MM.1S (cell line): ENCODE data around the gene ALKBH3.

Source experiments
- DNase-seq: peaks from one replicate; pipeline ENCODE4 v3.0.0-alpha.2; 2015
- H2AFZ ChIP-seq: fragments of 300-600 bp; sonication (generic); 2 replicates; pipeline ENCODE4 v1.6.0; 2016; ENCODE audit warnings: antibody characterized with exemption, low read length
- H3F3A ChIP-seq: fragments of 300-600 bp; sonication (generic); 2 replicates; pipeline ENCODE4 v1.6.1; 2016; ENCODE audit warnings: mild to moderate bottlenecking, antibody characterized with exemption, low read length, moderate library complexity, mixed read lengths; ENCODE audit not compliant: insufficient read depth
- H3K27ac ChIP-seq: fragments of 300-600 bp; sonication (generic); 2 replicates; pipeline ENCODE4 v1.5.1; 2016; ENCODE audit warnings: mild to moderate bottlenecking, low read length
- H3K27me3 ChIP-seq: fragments of 300-600 bp; sonication (generic); replicated peaks from 2 replicates; pipeline ENCODE4 v1.6.0; 2016; ENCODE audit warnings: low read length; ENCODE audit not compliant: insufficient read depth
- H3K36me3 ChIP-seq: fragments of 300-600 bp; sonication (generic); replicated peaks from 2 replicates; pipeline ENCODE4 v1.6.1; 2016; ENCODE audit warnings: mild to moderate bottlenecking, low read length, mixed read lengths; ENCODE audit not compliant: insufficient read depth
- H3K4me1 ChIP-seq: fragments of 300-600 bp; sonication (generic); 2 replicates; pipeline ENCODE4 v1.6.1; 2016; ENCODE audit warnings: low read length, mixed read lengths
- H3K4me2 ChIP-seq: fragments of 300-600 bp; sonication (generic); 2 replicates; pipeline ENCODE4 v1.6.0; 2016; ENCODE audit warnings: low read depth, low read length
- H3K4me3 ChIP-seq: fragments of 300-600 bp; sonication (generic); 2 replicates; pipeline ENCODE4 v1.5.1; 2016; ENCODE audit warnings: low read length, mixed read lengths
- H3K79me2 ChIP-seq: fragments of 300-600 bp; sonication (generic); 2 replicates; pipeline ENCODE4 v1.6.1; 2016; ENCODE audit warnings: mixed run types, low read length, mixed read lengths
- H3K9ac ChIP-seq: fragments of 300-600 bp; sonication (generic); 2 replicates; pipeline ENCODE4 v1.6.1; 2016; ENCODE audit warnings: low read length, mixed read lengths
- H3K9me2 ChIP-seq: fragments of 300-600 bp; sonication (generic); replicated peaks from 2 replicates; pipeline ENCODE4 v1.6.1; 2016; ENCODE audit warnings: mild to moderate bottlenecking, low read length, mixed read lengths; ENCODE audit not compliant: insufficient read depth
- H3K9me3 ChIP-seq: fragments of 300-600 bp; sonication (generic); replicated peaks from 2 replicates; pipeline ENCODE4 v1.6.1; 2016; ENCODE audit warnings: mild to moderate bottlenecking, low read length, mixed read lengths; ENCODE audit not compliant: insufficient read depth
- H4K20me1 ChIP-seq: fragments of 300-600 bp; sonication (generic); 2 replicates; pipeline ENCODE4 v1.6.1; 2016; ENCODE audit warnings: mild to moderate bottlenecking, low read length, moderate library complexity, mixed read lengths; ENCODE audit not compliant: insufficient read depth
- EZH2 ChIP-seq: fragments of 300-600 bp; sonication (generic); optimal IDR thresholded peaks from 2 replicates; pipeline ENCODE3; 2017; ENCODE audit warnings: low read depth, mild to moderate bottlenecking, antibody characterized with exemption, low read length, mixed read lengths
- EZH2phosphoT487 ChIP-seq: fragments of 300-600 bp; sonication (generic); IDR thresholded peaks from 2 replicates; pipeline ENCODE4 v1.6.1; 2018; ENCODE audit warnings: antibody characterized with exemption, low read length
- TF ChIP-seq, protein P1 (sequence below): fragments of 300-600 bp; sonication (generic); IDR thresholded peaks from 2 replicates; pipeline ENCODE4 v1.5.1; 2016; ENCODE audit warnings: antibody characterized with exemption, low read length, mixed read lengths

ALKBH3 gene

DNA sequence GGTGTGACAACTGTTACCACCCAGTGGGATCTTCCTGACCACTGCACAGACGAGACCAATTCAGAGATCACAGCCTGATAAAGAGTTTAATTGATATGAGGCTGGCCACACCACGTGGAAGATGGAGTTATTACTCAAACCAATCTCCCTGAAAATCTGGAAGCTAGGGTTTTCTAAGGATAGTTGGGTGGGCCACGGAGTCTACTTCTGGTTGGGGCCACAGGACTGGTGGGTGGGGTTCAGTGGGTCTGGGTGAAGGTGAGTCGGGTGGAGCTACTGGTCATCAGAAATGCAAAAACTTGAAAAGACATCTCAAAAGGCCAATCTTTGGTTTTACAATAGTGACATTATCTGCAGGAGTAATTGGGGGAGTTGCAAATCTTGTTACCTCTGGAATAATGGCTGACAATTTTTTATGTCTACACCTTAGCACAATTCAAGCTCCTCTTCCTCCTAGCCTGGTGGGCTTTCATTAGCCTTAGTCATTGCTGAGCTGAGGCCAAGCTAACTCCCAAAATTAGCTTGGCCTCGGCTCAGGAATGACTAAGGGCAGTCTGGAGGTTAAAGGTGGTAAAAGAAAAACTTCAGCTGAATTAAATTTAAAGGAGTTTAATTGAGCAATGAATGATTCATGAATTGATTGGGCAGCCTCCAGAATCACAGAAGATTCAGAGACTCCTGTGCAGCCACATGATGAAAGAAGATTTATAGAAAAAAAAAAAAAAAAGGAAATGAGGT, 74.9 kb downstream of the ALKBH3 start:
- Histone ChIP-seq H3K4me1 (no peaks in the 10 kb centered on the region), H3K9ac (no peak overlapping the region), H3K27me3 (no peaks in the 10 kb centered on the region), H3K9me2 (no peaks in the 10 kb centered on the region), H3K27ac (no peak overlapping the region), H4K20me1 (no peaks in the 10 kb centered on the region), H3K4me3 (no peak overlapping the region), H3F3A (no peaks in the 10 kb centered on the region), H3K9me3 (no peaks in the 10 kb centered on the region), H3K4me2 (no peak overlapping the region), H3K79me2 (no peaks in the 10 kb centered on the region), H3K36me3 (no peaks in the 10 kb centered on the region), H2AFZ (no peak overlapping the region)
- no peak for TF ChIP-seq EZH2phosphoT487
- TF ChIP-seq, protein P1, sequence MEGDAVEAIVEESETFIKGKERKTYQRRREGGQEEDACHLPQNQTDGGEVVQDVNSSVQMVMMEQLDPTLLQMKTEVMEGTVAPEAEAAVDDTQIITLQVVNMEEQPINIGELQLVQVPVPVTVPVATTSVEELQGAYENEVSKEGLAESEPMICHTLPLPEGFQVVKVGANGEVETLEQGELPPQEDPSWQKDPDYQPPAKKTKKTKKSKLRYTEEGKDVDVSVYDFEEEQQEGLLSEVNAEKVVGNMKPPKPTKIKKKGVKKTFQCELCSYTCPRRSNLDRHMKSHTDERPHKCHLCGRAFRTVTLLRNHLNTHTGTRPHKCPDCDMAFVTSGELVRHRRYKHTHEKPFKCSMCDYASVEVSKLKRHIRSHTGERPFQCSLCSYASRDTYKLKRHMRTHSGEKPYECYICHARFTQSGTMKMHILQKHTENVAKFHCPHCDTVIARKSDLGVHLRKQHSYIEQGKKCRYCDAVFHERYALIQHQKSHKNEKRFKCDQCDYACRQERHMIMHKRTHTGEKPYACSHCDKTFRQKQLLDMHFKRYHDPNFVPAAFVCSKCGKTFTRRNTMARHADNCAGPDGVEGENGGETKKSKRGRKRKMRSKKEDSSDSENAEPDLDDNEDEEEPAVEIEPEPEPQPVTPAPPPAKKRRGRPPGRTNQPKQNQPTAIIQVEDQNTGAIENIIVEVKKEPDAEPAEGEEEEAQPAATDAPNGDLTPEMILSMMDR = no peak
- TF ChIP-seq EZH2 = no peak
- no peak for DNase-seq

GRCh38 chr11:43957571-43957970, 76.9 kb downstream of the ALKBH3 start:
- H3K27me3 ChIP-seq = no peaks in the 10 kb centered on the region
- no peak overlapping the region for H3K27ac ChIP-seq
- TF ChIP-seq EZH2 (no peak), EZH2phosphoT487 (no peak)
- TF ChIP-seq, protein P1 = no peak
- H3K4me2 ChIP-seq = no peak overlapping the region
- H3K4me3 ChIP-seq = no peak overlapping the region
- H3K9ac ChIP-seq = no peak overlapping the region
- H2AFZ ChIP-seq = no peak overlapping the region
- H4K20me1 ChIP-seq = no peaks in the 10 kb centered on the region
- H3K4me1 ChIP-seq = no peaks in the 10 kb centered on the region
- no peak for DNase-seq
- H3K9me3 ChIP-seq = no peaks in the 10 kb centered on the region
- no peaks in the 10 kb centered on the region for H3K9me2 ChIP-seq
- H3F3A ChIP-seq = no peaks in the 10 kb centered on the region
- no peaks in the 10 kb centered on the region for H3K36me3 ChIP-seq
- no peaks in the 10 kb centered on the region for H3K79me2 ChIP-seq

DNA sequence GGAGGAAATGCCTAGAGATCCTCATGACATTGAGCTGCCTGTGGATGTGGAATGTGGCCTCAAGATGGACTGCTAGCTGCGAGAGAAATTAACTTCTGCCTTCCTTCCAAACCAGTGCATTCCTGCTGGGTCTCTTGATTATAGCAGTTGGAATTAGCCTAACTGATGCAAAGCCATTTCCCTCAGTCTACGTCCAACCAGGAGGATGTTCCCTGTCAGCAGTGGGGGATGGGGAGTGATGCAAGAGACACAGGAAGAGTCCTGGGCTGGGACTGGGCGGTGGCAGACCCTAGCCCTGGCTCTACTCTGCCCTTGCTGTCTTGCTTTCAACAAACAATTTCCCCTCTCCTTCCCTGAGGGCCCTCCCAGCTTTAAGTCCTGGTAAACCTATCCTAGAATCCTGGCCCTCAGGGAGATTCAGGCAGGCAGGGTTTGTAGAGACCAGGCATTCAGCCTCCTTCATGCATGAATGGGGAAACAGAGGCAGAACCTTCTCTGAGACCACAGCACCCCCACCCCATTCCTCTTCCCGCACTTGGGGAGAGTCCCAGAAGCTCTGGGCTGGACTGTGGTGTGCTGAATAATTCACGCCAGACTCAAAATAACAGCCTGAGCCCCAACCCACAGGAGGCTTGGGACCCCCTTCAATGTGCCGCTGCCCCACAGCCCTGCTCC, 78.8 kb downstream of the ALKBH3 start:
- Histone ChIP-seq H3K27ac (no peak overlapping the region), H3K27me3 (no peaks in the 10 kb centered on the region), H3K9me2 (no peaks in the 10 kb centered on the region), H4K20me1 (no peaks in the 10 kb centered on the region), H3K79me2 (no peaks in the 10 kb centered on the region), H2AFZ (no peak overlapping the region), H3K4me2 (no peak overlapping the region), H3K36me3 (no peaks in the 10 kb centered on the region), H3K4me3 (no peak overlapping the region), H3K9me3 (no peaks in the 10 kb centered on the region), H3F3A (no peaks in the 10 kb centered on the region), H3K4me1 (no peaks in the 10 kb centered on the region), H3K9ac (no peak overlapping the region)
- no peak for DNase-seq
- no peak for TF ChIP-seq EZH2phosphoT487
- no peak for TF ChIP-seq EZH2
- TF ChIP-seq, protein P1 = no peak
